NCI-H446 treated with DMSO at 0.1 percent for 48 hours (cell line): ENCODE data around the gene HIRA.
"Not testable (repeated sequence)": the region's sequence is repeated elsewhere in the genome, so short reads cannot be mapped to it uniquely, and the experiment has no call there.

ENCODE experiments used
- DNase-seq: peaks from one replicate; lab custom pipeline; 2025; lab: John Stamatoyannopoulos, UW

HIRA gene

DNA sequence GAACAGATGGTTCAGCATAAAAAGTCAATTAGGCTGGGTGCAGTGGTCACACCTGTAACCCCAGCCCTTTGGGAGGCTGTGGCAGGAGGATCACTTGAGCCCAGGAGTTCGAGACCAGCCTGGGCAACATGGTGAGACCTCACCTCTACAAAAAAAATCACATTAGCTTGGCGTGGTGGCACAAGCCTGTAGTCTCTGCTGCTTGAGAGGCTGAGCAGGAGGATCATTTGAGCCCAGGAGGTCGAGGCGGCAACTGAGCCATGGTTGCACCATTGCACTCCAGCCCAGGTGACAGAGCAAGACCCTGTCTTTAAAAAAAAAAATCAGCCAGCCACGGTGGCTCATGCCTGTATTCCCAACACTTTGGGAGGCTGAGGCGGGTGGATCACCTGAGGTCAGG lies 108.1 kb downstream of the HIRA start:
- not testable (repeated sequence) for DNase-seq

DNA sequence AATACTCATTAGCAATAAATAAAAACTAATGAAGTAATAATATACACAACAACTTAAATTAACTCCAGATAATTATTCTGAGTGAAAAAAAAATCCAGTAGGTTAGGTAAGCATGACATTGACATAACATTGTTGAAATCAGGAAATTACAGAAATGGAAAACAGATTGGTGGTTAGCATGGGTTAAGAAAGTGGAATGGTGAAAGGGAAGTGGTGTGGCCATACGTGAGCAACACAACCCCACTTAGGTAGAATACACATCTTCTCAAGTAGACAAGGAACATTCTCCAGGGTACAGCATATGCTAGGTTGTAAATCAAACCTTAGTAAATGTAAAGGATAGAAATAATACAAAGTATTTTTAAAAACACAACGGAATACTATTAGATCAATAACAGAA lies 109.8 kb downstream of the HIRA start:
- DNase-seq: no peak

DNA sequence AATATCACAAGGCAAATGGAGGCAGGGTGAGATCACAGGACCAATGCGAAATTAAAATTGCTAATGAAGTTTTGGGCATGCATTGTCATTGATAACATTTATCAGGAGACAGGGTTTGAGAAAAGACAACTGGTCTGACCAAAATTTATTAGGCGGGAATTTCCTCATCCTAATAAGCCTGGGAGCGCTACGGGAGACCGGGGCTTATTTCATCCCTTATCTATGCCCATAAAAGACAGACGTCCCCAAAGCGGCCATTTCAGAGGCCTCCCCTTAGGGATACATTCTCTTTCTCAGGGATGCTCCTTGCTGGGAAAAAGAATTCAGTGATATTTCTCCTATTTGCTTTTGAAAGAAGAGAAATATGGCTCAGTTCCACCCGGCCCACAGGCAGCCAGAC lies 111.4 kb downstream of the HIRA start:
- not testable (repeated sequence) for DNase-seq

DNA sequence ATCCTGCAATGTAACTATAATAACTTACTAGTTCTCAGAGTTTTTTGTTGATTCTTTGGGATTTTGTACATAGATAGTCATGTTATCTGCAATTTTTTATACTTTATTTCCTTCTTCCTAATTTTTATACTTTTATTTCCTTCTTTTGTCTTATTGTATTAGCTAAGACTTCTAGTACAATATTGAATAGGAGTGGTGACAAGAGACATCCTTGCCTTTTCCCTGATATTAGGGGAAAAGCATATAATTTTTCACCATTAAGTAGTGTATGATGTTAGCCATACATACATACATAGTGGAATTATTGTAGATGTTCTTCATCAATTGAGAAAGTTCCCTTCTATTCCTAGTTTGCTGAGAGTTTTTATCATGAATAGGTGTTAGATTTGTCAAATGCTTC lies 112.3 kb downstream of the HIRA start:
- no peak for DNase-seq

DNA sequence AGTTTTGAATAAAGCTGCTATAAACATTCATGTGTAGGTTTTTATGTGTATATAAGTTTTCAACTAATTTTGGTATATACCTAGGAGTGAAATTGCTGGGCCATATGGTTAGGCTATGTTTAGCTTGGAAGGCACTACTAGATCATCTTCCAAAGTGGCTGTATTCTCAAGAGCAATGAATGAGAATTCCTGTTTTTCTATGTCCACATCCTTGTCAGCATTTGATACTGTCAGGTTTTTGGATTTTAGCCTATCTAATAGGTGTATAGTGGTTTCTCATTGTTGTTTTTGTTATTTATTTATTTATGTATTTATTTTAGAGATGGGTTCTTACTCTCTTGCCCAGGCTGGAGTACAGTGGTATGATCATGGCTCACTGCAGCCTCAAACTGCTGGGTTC lies 113.7 kb downstream of the HIRA start:
- no peak for DNase-seq

DNA sequence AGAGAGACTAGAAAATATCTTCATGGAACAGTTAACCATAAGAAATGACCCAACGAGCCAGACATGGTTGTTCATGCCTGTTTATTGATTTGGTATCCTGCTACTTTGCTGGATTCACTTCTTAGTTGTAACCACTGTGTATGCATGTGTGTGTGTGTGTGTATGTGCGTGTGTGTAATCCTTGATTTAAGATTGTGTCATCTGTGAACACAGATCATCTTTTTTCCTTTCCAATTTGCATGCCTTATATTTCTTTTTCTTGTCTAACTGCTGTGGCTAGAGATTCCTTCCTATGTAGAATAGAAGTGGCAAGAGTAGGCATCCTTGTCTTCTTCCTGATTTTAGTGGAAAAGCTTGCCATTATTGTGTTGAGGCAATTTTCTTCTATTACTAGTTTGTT lies 123.7 kb downstream of the HIRA start:
- DNase-seq: no peak

DNA sequence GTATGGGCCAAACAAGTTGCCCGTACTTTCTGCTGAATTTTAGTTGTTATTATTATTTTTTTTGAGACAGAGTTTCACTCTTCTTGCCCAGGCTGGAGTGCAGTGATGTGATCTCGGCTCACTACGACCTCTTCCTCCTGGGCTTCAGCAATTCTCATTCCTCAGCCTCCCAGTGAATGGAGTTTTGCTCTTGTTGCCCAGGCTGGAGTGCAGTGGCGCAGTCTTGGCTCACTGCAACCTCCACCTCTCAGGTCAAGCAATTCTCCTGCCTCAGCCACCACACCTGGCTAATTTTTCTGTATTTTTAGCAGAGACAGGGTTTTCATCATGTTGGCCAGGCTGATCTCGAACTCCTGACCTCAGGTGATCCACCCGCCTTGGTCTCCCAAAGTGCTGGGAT lies 125.0 kb downstream of the HIRA start:
- not testable (repeated sequence) for DNase-seq

DNA sequence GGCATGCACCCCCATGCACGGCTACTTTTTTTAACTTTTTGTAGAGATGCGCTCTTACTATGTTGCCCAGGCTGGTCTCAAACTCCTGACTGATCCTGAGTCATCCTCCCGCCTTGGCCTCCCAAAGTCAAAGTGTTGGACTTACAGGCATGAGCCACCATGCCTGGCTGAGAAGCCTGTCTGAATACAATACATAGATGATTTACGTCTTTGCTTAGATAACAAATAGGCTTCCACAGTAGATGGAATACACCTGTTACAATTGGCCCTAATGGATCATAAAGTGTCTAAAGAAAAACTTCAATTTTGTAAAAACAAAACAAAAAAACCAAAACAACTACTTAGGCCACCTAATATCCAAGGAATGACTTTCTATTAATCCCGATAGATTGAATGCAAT lies 127.0 kb downstream of the HIRA start:
- no peak for DNase-seq

DNA sequence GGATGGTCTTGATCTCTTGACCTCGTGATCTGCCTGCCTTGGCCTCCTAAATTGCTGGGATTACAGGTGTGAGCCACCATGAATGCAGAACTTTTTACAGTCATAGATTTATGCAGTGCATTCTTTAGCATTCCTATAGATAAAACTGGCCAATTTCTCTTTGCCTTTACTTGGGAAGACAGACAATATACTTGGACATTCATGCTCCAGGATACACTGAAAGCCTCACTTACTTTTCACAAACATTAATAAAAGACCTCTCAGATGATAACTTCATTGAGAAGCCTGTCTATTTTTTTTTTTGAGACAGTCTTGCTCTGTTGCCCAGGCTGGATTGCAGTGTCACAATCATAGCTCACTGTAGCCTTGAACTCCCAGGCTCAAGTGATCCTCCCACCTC lies 127.7 kb downstream of the HIRA start:
- DNase-seq: no peak

DNA sequence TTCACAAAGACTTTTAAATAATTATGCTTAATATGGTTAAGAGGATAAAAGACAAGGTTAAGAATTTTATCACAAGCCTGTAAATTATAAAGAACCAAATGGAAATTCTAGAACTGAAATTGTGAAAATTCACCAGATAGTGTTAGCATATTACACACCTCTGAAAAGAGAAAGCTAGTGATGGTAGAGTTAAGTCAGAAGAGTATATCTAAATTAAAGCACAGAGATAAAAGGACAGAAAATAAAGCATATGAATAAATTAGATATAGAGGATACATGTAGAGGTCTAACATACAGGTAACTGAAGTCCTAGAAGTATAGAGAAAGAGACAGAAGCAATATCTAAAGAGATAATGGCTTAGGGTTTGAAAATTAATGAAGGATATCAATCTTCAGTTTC lies 135.8 kb downstream of the HIRA start:
- DNase-seq: no peak

DNA sequence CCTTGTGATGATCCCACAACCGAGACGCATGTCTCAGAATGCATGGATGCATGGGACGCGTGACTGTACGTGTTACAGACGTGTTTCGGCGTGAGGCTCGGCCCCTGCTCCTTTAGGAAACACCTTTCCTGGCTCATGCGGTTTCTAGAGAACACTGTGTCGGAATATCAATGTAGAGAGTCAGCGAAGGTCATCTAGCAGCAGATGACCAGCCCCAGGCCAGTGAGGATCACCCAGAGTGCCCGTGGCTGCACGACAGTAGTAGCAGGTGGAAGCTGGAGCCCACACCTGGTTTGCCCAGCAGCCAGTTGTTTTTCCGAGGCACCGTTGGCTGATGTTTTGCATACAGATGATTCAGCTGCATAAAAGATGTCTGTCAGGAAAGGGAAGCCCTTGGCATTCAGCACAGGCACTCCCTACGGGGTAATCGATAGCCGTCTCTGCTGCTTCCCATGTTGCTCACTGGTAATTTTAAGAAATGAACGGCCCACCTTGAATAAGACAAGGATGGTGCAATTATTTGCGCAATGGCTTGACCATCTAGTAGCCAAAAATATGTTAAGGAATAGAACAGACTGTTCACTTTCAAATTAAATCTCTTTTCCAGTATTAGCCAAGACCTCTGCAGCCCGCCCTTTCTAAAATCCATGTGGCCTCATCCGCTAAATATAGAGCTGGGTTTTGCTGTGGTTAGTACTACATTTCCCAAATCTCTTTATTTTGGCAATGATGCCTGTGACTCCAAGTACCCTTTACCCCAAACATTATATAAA lies 138.9 kb downstream of the HIRA start:
- no peak for DNase-seq

DNA sequence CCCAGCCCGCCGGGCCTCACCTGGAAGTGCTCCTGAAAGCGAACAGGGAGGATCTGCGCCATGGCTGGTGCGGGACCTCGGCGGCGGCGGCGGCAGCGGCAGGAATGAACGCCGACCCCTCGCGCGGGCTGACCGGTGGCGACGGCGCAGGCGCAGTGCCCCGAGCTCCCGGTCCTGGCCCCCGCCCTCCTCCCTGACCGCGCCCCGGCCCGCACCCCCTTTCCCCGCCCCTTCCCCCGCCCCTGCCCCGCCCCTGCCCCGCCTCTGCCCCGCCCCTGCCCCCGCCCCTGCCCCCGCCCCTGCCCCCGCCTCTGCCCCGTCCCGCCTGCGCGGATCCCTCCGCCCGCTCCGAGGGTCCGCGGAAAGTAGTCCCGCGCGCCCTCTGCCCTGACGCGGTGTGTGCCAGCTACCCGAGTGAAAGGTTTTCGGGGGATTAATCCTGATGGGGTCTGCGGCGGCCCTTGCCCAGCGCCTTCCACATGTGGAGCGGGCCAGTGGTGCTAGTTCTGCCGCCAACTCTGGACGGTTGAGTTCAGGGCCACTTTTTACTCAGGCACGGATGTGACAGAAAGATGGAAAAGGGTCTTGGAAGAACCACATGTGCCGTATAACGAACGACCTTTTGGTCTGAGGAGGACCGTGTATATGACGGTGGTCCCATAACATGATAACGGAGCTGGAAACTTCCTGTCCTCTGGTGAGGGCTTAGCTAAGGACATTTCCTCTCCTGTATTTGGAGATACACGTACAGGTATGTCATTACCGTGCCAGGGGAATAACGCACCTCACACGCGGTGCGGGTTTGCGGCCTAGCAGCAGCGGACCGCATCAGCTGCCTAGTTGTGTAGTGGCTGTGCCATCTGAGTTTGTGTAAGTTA lies 139.7 kb downstream of the HIRA start, which contains the start of gene CLTCL1:
CLTCL1 (minus strand) TSS at position 140 of the 878 bp plus-strand sequence; CDS start at position 62, 78 bp downstream.
- DNase-seq: peak; percentile 59

DNA sequence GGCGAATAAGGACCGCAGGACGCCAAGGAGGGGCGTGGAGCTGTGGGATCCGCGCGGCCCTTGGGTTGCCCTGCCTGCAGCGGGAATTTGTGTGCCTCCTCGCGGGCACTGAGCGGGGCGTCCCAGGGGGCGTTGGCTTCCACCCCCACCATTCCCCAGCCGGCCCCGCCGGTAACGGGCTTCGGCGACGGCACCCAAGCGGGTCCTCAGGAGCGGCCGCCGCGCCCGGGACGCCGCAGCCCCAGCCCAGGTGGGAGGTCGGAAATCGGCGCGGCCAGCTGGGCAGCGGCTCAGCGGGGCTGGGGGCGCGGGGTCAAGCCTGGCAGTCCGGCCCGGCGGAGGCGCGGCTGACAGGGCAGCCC lies 140.3 kb downstream of the HIRA start:
- DNase-seq: no peak

DNA sequence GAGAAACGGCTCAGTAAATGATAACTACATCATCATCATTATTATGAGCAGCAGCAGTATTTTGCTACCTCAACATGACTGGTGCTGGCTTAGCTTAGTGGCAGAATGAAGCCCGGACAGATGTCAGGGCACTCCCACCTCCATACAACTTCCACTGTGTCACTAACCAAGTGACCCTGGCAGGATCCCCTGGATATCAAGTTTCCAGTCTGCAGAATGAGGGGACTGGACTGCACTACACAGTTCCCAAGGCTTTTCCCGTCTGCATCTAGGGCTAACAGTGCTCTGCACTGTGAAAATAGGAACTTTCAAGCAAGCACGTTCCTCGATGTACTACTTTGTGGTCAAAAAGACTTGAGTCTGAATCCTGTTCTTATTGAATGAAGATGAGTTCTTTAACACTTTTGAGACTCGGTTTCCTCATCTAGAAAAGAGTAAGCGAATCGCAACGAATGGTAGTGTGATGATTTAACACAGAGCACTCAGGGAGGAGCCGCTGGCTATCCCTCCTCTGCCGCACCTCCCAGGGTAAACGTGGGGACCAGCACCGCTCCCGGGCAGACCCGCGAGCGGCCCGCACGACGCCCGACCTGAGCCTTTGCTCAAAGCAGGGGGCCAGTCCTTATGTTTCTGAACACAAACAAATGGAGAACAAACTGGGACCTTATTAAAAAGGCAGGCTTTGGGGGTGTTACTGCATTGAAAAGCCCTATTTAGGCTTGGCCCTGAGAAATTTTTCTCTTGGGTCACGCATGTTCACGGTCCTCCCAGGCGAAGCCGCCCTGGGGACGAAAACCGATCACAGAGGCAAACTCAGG lies 140.9 kb downstream of the HIRA start:
- DNase-seq: no peak

DNA sequence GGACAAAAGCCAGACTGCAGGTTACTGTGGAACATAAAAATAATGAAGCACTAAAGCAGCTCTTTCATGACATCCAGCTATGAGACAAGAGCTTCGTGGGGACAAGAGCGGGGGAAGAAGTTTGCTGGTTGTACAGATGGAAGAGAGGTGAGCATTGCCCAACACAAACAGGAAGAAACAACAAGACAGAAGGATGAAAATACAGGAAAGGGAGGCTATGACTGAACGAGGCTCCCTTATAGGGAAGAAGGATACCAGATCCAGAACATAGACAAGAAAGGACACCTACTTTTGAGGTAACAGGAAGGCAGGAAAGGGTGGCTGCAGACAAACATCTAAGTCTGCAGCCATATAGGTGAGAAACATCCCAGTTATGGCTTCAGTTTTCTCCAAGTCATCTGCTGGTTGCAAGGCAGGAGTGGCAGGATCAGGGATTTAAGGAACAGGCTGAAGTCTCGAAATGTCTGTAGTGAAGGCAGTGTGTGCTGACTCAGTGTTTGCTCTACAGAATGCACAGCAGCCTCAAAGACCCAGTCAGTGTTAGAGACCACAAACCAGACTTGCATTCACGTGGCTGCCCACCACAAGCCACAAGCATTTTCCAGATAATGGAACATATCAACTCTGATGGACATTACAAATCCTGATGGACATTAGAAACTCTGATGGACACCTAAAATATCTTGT lies 141.9 kb downstream of the HIRA start:
- DNase-seq: no peak

DNA sequence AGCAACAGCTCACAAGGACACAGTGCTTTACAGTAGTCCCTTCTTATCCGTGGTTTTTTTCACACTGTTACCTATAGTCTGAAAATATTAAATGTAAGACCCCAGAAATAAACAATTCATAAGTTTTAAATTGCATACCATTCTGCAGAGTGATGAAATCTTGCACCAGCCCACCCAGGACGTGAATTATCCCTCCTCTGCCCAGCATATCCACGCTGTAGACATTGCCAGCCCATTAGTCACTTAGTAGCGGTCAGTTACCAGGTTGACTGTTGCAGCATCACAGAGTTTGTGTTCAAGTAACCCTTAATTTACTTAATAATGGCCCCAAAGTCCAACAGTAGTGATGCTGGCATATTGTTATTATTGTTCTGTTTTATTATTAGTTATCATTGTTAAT lies 143.6 kb downstream of the HIRA start:
- DNase-seq: no peak

DNA sequence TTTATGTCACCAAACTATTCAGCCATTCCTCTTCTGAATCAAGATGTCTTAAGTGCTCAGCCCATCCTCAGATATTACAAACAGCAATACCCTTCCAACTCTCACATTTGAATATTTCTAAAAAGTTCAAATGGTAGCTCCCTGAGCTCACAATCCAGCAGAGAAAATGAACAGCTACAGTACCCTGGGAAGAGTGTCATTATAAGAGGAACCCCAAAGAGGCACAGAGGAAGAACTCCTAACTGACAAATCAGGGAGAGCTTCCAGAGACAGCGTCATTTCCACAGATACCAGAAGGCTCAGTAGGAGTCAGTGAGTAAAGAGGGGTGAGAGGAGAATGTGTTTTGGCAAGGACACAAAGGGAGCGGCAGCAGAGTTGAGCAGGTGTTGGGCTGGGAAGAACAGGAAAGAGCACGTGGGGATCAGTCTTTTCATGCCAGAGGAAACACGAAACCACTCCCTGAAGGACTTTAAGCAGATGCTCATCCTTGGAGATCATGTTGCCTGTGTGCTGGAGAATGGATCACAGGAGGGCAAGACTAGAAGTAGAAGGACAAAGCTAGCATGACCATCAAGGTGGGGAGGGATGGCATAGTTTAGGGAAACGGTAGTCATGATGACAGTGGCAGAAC lies 144.3 kb downstream of the HIRA start:
- peak; percentile 44 for DNase-seq

DNA sequence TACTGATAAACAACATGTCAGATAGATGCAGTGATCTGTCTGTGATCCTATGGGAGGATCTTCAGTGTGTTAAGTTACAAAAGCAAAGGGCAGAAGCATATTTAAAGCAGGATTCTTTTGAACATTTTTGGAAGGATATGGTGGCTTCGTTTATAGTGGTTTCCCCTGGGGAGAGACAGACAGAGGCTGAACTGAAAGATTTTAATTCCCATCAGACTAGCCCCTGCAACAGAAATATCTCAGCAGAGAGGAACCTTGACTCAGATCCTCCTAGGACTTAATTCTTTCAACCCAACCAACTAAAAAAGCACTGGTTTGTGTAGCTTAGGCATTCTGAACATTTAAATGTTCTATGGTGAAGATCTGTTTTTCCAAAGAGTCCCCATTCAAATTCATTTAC lies 145.7 kb downstream of the HIRA start:
- DNase-seq: no peak
